ENCODE results near the gene ALG9. TPM values are rescaled to one million over a fixed set of nuclear protein-coding genes. Genes with fewer than 3 reads are reported as not detected.

Gene ALG9
- polyA plus RNA-seq, 1 experiment, result 23.7 TPM

DNA sequence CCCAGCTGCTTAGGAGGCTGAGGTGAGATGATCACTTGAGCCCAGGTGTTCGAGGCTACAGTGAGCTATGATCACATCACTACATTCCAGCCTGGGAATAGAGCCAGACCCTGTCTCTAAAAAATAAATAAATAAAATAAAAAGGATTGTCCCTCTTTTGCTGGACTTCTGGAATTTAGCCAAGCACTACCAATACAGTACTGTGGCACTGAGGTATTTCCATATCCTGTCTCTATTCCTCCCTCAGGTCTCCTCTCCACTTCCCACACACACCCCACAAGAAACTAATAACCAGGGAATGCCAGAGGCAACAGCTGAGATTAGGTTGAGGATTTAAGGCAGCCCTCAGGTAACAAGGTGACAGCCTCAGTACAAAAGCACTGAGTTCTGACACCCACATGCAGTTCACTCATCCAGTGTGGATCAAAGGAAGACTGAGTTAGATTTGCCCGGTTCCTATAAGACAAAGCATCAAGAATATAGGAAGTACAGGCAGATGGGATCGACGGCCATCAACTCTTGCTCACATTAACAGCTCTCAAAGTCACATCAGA lies 100.7 kb downstream of the ALG9 start:
- TF ChIP-seq, protein P1, sequence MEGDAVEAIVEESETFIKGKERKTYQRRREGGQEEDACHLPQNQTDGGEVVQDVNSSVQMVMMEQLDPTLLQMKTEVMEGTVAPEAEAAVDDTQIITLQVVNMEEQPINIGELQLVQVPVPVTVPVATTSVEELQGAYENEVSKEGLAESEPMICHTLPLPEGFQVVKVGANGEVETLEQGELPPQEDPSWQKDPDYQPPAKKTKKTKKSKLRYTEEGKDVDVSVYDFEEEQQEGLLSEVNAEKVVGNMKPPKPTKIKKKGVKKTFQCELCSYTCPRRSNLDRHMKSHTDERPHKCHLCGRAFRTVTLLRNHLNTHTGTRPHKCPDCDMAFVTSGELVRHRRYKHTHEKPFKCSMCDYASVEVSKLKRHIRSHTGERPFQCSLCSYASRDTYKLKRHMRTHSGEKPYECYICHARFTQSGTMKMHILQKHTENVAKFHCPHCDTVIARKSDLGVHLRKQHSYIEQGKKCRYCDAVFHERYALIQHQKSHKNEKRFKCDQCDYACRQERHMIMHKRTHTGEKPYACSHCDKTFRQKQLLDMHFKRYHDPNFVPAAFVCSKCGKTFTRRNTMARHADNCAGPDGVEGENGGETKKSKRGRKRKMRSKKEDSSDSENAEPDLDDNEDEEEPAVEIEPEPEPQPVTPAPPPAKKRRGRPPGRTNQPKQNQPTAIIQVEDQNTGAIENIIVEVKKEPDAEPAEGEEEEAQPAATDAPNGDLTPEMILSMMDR (IDR thresholded peaks at IDR 0.05; ENCODE audit: insufficient read depth, low read depth, low read length), result no peak
- no peaks in the 10 kb centered on the region for H3K27me3 ChIP-seq (ENCODE audit: control insufficient read depth, insufficient read depth, low read length)
- no peak for DNase-seq (ENCODE audit: low read depth)
- CTCF ChIA-PET, result interaction anchor here (1.6 kb wide), 1 partner anchor 184 kb away, joined by 3 read pairs; no protein-coding TSS in a partner anchor
- no peaks in the 10 kb centered on the region for H3K36me3 ChIP-seq (ENCODE audit: control insufficient read depth, insufficient read depth, low read length)
- POLR2A ChIA-PET, result no interaction called here
- H3K4me3 ChIP-seq (ENCODE audit: low read depth, low read length), result no peak overlapping the region

GRCh38 chr11:111766834-111767142 lies 104.6 kb downstream of the ALG9 start:
- ChIA-PET CTCF (interaction anchor here (0.7 to 3.9 kb wide), 10 partner anchors 10 to 311 kb away, joined by 3 to 30 read pairs (median 3); partner anchors contain the start of gene SIK2), POLR2A (no interaction called here)
- no peak for DNase-seq (ENCODE audit: low read depth)

GRCh38 chr11:111765984-111766833 lies 105.2 kb downstream of the ALG9 start, which contains the start of gene PPP2R1B:
Gene PPP2R1B, minus strand, starts transcription at chr11:111766389. Its CDS starts 28 bp downstream, at chr11:111766361.
- no peaks in the 10 kb centered on the region for H3K27me3 ChIP-seq (ENCODE audit: control insufficient read depth, insufficient read depth, low read length)
- TF ChIP-seq, protein P1 (IDR thresholded peaks at IDR 0.05; ENCODE audit: insufficient read depth, low read depth, low read length), result no peak
- peaks cover 2% of the 10 kb centered on the region for H3K36me3 ChIP-seq (ENCODE audit: control insufficient read depth, insufficient read depth, low read length)
- peak within 1 kb of the TSS; percentile 81 for H3K4me3 ChIP-seq (ENCODE audit: low read depth, low read length)
- no peak for DNase-seq (ENCODE audit: low read depth)
- POLR2A ChIA-PET, result interaction anchor here (0.5 kb wide), 1 partner anchor 251 kb away, joined by 4 read pairs; no protein-coding TSS in a partner anchor
- CTCF ChIA-PET, result interaction anchor here (0.7 to 3.9 kb wide), 12 partner anchors 10 to 311 kb away, joined by 3 to 30 read pairs (median 3); partner anchors contain the start of gene SIK2

More at GRCh38 chr11:111766834-111767142, 104.6 kb downstream of the ALG9 start:
- H3K27me3 ChIP-seq (ENCODE audit: control insufficient read depth, insufficient read depth, low read length), result no peaks in the 10 kb centered on the region
- TF ChIP-seq, protein P1 (IDR thresholded peaks at IDR 0.05; ENCODE audit: insufficient read depth, low read depth, low read length), result no peak
- peaks cover 2% of the 10 kb centered on the region for H3K36me3 ChIP-seq (ENCODE audit: control insufficient read depth, insufficient read depth, low read length)
- H3K4me3 ChIP-seq (ENCODE audit: low read depth, low read length), result peak overlapping the region; percentile 81

DNA sequence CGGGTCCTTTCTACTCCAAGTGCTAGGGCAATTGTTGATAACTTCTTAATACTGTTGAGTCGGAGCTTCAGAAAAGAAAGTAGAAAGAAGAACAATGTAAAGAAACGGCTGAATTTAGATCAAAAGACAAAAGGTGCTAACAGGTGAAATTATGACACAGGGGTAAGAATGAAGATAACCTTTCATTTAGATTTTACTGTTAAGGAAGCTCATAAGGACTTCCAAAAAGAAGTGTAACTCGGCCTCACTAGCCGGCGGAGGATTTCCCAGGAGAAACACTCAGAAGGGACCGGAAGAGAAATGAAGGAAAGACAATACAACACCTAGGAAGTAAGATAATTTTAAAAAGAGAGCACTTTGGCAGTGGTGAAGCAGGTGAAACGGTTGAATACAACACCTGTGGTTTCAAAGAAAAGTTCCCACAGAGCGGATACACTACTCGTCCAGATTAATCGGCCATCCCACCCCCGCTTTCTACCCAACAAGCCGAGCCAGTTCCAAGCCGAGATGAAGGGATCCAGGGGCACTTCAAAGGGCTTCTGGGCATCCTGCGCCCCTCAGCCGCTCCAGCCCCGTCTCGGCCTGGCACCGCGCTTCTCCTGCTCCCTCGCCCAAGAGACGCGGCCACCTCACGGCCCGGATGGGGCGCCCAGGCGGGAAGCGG lies 105.9 kb downstream of the ALG9 start:
- CTCF ChIA-PET, result interaction anchor here (1.1 to 3.1 kb wide), 7 partner anchors 10 to 163 kb away, joined by 3 to 17 read pairs (median 9); partner anchors contain the start of gene SIK2
- Histone ChIP-seq H3K4me3 (ENCODE audit: low read depth, low read length) (peak overlapping the region; percentile 81), H3K27me3 (ENCODE audit: control insufficient read depth, insufficient read depth, low read length) (no peaks in the 10 kb centered on the region), H3K36me3 (ENCODE audit: control insufficient read depth, insufficient read depth, low read length) (peaks cover 2% of the 10 kb centered on the region)
- POLR2A ChIA-PET, result interaction anchor here (0.7 kb wide), 1 partner anchor 28 kb away, joined by 3 read pairs; no protein-coding TSS in a partner anchor
- DNase-seq (ENCODE audit: low read depth), result no peak
- TF ChIP-seq, protein P1 (IDR thresholded peaks at IDR 0.05; ENCODE audit: insufficient read depth, low read depth, low read length), result no peak

Data from BJ (cell line).